ENCODE measurements around the gene ANKRD23. TPM values are rescaled to one million over a fixed set of nuclear protein-coding genes. Genes with fewer than 3 reads are reported as not detected.

Gene ANKRD23
- total and polyA plus RNA-seq, 2 of the 13 experiments (the other 11 are each of a cell fraction or from before 2014, with no cell fraction given) = 1.5 to 1.6 TPM

DNA sequence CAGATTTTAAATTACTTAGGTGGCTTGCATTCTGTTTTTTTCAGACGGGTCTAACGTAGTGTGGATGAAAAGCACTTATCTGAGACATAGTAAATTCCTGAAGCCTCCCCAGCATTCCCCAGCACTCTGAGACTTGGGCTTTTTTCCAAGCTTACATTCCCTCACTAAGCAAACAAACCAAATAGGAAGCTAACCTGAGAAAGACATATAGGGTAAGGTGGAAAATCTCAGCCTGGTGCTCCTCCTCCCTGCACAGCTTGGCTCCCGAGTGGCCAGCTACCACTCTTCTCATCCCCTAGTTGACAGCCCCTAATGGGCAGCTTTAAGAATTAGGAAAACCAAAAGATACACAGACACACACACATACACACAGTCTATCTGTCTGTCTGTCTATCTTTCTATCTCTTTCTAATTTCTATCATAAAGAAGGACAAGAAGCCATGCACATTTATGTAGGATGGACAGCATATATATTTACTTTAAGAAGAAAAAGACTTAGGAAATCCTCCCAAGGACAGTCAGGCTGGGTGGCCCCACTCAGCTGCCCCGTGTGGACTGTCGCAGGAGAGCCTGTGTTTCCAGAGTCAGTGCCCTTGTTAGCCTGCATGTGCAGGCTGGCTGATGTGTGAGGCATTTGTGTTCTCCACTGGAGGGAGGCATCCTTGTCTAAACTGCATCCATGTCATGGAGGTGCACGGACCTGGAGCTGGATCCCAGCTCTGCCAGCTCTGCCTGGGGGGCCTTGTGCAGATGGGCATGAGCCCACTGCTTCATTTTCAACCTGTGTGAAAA lies 19.5 kb downstream of the ANKRD23 start (continued):
- TF ChIP-seq, protein P1, sequence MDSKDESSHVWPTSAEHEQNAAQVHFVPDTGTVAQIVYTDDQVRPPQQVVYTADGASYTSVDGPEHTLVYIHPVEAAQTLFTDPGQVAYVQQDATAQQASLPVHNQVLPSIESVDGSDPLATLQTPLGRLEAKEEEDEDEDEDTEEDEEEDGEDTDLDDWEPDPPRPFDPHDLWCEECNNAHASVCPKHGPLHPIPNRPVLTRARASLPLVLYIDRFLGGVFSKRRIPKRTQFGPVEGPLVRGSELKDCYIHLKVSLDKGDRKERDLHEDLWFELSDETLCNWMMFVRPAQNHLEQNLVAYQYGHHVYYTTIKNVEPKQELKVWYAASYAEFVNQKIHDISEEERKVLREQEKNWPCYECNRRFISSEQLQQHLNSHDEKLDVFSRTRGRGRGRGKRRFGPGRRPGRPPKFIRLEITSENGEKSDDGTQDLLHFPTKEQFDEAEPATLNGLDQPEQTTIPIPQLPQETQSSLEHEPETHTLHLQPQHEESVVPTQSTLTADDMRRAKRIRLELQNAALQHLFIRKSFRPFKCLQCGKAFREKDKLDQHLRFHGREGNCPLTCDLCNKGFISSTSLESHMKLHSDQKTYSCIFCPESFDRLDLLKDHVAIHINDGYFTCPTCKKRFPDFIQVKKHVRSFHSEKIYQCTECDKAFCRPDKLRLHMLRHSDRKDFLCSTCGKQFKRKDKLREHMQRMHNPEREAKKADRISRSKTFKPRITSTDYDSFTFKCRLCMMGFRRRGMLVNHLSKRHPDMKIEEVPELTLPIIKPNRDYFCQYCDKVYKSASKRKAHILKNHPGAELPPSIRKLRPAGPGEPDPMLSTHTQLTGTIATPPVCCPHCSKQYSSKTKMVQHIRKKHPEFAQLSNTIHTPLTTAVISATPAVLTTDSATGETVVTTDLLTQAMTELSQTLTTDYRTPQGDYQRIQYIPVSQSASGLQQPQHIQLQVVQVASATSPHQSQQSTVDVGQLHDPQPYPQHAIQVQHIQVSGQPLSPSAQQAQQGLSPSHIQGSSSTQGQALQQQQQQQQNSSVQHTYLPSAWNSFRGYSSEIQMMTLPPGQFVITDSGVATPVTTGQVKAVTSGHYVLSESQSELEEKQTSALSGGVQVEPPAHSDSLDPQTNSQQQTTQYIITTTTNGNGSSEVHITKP (CRISPR knock-in tag; IDR thresholded peaks at IDR 0.05; ENCODE audit: low read depth) = no peak
- TF ChIP-seq THAP11 (CRISPR knock-in tag; IDR thresholded peaks at IDR 0.05) (no peak), SMC3 (IDR thresholded peaks at IDR 0.05; ENCODE audit: low read length) (no peak), ZC3H4 (CRISPR knock-in tag; IDR thresholded peaks at IDR 0.05; ENCODE audit: borderline replicate concordance) (0 out of 2 replicates have a peak, but pooled peaks have one; percentile 53), KLF6 (CRISPR knock-in tag; IDR thresholded peaks at IDR 0.05) (no peak), ZNF816 (CRISPR knock-in tag; IDR thresholded peaks at IDR 0.05; ENCODE audit: borderline replicate concordance) (no peak), SALL1 (CRISPR knock-in tag; IDR thresholded peaks at IDR 0.05) (peak; percentile 33; the same call in 1 of the 2 replicates), ZNF329 (CRISPR knock-in tag; IDR thresholded peaks at IDR 0.05; ENCODE audit: low read depth) (no peak), NFKBIZ (CRISPR knock-in tag; IDR thresholded peaks at IDR 0.05) (no peak), ZNF343 (CRISPR knock-in tag; IDR thresholded peaks at IDR 0.05) (no peak), ZNF382 (CRISPR knock-in tag; IDR thresholded peaks at IDR 0.05; ENCODE audit: borderline replicate concordance) (no peak)
- TF ChIP-seq, protein P2, sequence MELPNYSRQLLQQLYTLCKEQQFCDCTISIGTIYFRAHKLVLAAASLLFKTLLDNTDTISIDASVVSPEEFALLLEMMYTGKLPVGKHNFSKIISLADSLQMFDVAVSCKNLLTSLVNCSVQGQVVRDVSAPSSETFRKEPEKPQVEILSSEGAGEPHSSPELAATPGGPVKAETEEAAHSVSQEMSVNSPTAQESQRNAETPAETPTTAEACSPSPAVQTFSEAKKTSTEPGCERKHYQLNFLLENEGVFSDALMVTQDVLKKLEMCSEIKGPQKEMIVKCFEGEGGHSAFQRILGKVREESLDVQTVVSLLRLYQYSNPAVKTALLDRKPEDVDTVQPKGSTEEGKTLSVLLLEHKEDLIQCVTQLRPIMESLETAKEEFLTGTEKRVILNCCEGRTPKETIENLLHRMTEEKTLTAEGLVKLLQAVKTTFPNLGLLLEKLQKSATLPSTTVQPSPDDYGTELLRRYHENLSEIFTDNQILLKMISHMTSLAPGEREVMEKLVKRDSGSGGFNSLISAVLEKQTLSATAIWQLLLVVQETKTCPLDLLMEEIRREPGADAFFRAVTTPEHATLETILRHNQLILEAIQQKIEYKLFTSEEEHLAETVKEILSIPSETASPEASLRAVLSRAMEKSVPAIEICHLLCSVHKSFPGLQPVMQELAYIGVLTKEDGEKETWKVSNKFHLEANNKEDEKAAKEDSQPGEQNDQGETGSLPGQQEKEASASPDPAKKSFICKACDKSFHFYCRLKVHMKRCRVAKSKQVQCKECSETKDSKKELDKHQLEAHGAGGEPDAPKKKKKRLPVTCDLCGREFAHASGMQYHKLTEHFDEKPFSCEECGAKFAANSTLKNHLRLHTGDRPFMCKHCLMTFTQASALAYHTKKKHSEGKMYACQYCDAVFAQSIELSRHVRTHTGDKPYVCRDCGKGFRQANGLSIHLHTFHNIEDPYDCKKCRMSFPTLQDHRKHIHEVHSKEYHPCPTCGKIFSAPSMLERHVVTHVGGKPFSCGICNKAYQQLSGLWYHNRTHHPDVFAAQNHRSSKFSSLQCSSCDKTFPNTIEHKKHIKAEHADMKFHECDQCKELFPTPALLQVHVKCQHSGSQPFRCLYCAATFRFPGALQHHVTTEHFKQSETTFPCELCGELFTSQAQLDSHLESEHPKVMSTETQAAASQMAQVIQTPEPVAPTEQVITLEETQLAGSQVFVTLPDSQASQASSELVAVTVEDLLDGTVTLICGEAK (IDR thresholded peaks at IDR 0.05) = no peak
- TF ChIP-seq, protein P2 (CRISPR knock-in tag; IDR thresholded peaks at IDR 0.05) = no peak
- TF ChIP-seq, protein P3, sequence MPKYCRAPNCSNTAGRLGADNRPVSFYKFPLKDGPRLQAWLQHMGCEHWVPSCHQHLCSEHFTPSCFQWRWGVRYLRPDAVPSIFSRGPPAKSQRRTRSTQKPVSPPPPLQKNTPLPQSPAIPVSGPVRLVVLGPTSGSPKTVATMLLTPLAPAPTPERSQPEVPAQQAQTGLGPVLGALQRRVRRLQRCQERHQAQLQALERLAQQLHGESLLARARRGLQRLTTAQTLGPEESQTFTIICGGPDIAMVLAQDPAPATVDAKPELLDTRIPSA (CRISPR knock-in tag; IDR thresholded peaks at IDR 0.05; ENCODE audit: borderline replicate concordance) = no peak

Measured in HepG2 (cell line).